Central memory CD4-positive, alpha-beta T cell (primary cell): ENCODE data around the gene RPTOR.
"Not testable (repeated sequence)": the region's sequence is repeated elsewhere in the genome, so short reads cannot be mapped to it uniquely, and the experiment has no call there.

ENCODE experiments used
- DNase-seq: peaks from one replicate; pipeline ENCODE4 v3.0.0; 2022

RPTOR gene

DNA sequence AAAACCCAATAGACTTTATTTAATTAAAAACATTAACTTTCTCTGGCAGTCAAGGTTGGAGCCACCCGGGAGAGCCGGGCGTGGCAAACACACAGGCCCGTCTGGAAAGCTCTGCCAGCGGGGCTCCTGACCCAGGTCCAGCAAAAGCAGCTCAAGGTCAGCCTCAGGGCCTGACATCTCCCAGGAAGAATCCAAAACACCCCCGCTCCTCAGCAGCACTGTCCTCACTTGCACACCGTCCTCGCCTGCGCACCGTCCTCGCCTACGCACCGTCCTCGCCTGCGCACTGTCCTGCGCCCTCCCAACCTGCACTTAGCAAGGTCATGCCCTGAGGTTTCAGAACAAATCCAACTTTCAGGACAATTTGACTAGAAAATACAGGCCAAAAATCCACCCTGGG lies 31.4 kb upstream of the RPTOR start:
- no peak for DNase-seq

DNA sequence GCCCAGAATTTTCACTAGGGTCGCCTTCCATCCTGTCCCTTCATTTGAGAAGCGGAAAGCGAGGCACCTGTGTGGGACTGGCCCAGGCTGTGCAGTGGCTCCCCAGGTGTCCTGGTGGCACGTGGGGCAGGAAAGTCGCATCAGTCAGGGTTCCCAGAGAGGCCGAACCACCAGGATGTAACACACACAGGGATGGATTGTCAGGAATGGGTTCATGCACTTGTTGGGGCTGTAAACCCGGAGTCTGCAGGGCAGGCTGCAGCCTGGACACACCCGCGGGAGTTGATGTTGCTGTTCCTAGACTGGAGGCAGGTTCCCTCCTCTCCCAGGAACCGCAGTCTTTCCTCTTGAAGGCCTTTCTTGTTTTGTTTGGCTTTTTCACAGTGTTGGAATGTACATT lies 30.7 kb upstream of the RPTOR start:
- no peak for DNase-seq

DNA sequence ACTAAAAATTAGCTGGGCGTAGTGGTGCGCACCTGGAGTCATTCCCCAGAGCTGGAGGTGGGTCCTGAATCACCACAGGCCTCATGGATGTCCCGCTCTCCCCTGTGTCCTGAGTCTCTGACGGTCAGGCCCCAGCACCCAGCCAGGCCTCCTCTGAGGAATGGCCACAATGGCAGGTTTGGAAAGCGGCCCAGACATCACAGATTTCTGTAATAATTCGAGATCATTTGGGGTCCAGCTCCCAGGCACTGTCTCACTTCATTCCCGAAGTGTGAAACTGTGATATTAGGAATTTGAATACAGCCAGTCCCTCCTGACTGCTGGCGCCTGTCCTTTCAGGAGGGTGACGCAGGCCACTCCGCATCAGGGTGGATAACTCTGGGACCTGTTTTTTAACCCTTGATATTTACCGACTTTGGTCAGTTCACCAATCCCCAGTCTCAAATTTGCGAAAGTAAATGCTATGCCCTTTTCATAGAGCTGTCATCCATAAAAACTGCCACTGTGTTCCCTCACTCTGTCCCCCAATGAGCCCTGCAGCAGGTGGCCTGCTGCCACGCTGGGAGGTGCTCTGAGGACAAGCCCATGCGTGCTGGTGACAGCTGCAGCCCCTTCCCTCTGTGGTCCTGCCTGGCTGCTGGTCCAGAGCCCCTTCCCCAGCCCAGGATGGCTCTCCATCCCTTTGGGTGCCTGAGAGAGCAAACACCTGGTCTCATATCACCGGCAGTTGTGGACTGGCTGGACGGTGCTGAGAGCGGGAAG lies 28.3 kb upstream of the RPTOR start:
- DNase-seq: no peak

DNA sequence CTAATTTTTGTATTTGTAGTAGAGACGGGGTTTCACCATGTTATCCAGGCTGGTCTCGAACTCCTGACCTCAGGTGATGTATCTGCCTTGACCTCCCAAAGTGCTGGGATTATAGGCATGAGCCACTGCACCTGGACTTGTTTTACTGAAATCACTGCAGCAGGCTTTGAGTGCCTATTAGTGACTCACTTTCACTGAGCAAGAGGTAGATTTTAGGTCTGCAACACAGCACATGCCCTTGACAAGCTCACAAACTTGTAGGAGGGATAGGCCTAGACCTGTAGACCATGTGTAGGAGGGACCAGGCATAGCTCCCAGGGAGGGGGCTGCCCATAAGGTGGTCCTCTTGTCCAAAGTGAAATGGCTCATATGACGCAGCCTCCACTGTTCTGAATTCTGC lies 27.0 kb upstream of the RPTOR start:
- no peak for DNase-seq

DNA sequence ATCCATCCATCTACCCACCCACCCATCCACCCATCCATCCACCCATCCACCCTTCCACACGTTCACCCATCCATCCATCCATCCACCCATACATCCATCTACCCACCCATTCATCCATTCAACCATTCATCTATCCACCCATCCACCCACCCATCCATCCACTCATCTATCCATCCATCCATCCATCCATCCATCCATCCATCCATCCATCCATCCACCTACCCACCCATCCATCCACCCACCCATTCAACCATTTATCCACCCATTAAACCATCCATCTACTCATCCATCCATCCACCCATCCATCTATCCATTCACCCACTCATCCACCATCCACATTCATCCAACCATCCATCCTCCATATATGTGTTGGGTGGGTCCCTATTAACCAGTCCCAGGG lies 26.2 kb upstream of the RPTOR start:
- DNase-seq: no peak

DNA sequence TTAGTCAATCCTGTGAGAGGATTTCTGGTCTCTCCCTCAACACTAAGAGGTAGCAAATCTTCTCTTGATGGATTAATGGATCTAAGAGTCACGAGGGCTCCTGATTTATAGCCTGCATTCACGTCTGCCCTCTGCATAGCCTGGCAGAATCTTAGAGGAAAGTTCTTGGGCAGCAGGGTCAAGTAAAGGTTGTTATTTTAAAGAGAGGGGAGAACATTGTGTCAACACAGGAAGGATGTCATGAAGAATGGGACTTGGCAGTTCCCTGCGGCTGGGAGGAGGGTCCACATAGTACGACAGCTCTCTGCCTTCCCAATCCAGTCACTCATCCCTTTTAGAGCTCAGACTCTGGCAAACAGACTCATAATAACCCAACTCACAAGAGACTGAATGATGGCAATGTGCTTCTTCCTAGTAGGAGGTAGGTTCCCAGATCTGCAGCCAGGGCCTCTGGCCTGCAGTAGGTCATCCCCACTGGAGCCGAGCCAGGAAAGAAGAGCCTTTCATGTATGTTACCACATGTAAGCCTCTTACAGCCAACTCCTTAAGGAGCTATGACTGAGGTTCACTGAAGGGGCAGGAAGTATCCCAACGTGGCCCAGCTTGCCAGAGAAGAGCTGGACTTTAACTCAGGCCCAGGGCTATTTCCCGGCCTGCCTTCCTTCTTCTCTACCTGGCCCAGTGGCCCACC lies 25.4 kb upstream of the RPTOR start:
- no peak for DNase-seq

DNA sequence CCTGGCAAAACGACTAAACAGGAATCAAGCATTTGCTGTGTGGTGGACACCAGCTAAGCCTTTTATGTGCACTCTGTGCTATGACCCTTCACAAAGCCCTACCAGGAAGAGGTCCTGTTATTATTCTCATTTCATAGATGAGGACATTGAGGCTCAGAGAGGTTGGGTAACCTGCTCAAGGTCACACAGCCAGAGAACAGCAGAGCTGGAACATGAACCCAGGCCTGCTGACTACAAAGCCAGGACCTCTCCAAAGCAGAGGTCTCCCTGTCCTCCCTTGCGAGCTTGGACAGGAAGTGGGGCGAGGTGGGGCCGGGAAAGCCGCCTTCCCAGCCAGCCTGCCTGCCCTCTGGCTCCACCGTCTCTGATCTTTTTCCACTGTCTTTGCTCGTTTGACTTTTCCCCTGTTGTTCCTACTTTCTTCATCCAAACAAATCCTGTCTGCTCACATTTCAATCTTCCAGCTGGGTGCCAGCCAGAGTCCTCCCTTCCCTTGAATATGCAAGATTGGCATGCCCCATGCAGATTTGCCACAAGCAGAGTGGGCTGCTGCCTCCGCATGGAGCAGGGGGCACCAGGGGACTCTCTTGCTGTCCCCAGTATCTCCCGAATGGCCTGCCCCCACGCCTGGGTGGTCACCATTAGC lies 23.7 kb upstream of the RPTOR start:
- no peak for DNase-seq

DNA sequence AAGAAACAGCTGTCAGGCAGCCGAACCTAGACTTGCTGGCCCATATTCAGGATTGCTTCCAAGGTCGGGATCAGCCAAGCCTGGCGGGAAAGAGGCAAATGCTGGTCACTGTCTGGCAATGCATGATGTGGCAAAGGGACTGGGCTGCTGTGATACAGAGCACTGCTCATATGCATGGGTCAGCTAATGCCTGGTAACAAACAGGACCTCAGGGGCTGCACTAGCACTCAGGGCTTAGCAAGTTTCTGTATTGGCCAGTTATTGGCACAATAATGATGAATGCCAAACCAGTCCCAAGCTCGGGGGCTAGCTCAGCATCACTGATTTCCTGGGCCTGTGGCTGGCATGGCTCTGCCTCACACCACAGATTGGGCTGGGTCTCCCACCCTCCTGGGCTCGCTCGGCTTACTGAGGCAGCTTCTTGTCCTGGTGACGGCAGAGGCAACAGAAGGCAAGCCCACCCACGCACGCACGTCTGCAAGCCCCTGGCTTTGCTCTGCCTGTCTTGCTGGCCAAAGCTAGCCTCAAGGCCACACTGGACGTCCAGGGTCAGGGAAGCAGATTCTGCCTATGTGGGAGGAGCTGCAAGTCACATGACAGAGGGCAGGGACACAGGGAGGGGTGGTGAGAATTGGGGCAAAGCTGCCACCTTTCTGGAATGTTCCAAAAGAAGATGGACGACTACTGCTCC lies 21.4 kb upstream of the RPTOR start:
- no peak for DNase-seq

DNA sequence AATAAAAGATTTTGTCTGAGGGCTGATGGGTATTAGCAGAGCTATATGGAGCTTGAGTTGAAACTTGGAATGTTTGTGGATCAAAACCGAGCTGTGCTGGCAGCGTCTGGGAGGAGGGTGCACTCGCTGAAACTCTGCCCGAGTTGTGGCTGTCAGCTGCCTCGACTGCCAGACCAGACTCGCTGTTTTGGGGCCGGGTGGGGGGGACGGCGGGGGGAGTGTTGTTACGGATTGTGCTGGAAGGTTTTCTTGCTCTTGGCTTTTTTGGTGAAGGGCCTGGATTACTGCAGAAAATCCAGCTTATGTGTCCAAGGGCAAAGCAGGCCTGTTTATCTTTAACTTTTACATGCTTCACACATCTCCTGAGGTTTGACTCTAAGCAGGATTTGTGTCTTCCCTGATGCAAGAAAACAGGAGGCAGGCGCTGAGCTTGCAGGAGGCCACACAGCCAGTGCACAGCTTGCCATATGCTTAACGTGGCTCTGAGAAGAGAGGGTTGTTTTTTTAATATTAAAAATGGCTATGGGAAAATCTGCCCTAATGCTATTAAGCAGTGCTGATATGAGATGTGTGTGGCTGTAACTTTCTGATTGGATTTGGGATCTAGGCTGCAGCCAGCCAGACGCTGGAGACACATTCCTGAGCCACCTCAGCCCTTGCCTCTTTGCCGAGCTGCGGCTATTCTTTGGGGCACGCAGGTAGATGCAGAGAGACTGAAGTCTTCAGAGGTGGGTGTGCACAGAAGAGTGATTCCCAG lies 20.5 kb upstream of the RPTOR start:
- DNase-seq: no peak

DNA sequence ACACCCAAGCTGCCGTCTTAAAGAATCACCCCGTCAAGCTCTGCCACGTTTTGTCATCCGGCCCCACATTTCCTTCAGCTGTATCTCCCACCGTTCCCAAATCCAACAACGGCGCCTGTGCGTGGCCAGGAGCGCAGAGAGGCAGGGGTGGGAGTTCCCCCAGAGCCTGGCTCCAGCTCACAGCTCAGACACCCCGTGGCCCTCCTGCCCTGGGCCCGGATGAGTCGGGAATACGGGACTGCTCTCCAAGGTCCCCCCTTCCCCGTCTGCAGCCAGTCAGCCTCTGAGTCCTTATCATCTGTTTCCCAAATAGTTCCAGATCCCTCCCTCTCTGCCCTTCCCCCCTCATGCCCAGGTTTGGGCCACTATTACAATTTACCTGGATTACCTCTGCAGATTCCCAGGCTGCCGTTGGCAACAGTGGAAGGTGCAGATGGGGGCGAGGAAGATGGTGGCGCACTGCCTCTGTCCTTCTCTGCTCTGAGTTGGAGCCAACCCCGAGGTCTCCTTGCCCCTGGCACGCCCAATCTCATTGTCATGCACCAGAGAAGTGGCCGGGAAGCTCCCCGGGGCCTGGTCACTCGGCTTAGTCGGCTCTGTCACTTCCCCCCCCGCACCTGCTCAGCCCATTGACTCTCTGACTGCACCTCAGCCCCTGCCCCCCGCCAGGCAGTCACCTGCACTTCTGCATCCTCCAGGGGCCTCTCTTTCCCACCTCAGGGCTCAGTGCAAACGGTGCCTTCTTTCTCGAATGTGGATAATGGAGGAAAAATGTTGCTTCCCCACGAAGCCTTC lies 18.3 kb upstream of the RPTOR start:
- DNase-seq: no peak

DNA sequence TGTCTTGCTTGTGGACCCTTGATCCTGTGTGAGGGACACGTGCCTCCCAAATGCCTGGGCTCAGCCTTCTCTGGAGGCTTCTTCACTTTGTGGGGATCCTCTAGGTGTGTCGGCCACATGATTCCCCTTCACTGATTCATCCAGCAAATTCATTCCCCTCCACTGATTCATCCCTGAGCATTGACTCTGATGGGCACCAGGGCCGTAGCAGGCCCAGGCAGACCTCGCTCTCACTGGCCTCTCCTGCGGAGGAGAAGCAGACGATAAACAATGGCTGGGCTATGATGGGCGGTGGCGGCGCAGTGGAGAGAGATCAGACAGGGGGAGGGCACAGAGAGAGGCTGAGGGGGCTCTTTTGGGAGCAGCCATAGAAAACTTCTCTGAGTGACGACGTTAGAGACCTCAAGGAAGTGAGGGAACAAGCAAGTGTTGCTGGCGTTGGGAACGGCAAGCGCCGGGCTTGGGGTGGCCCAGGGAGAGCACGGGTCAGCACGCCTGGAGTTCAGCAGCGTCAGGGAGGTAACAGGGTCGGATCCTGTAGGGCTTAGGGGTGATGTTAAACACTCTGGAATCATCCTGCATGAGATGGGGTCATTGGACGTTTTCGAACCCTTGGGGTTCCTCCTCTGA lies 17.5 kb upstream of the RPTOR start:
- DNase-seq: no peak

DNA sequence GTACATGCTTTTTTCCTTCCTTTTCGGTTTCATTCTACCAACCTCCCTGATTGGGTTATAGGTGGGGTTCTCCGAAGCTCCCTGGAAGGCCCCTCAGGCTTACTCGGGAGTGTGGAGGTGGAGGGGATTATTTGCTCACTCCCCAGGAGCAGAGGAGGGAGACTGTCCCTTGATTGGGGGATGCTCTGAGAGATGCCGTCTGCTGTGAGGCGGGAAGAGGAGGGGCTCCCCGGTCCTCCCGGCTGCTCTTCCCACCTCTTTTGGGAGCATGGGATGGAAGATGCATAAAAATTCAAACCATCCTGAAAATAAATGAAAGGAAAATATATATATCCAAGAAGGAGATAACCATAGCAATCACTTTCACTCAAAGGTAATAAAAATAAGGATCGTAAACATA lies 16.1 kb upstream of the RPTOR start:
- no peak for DNase-seq

DNA sequence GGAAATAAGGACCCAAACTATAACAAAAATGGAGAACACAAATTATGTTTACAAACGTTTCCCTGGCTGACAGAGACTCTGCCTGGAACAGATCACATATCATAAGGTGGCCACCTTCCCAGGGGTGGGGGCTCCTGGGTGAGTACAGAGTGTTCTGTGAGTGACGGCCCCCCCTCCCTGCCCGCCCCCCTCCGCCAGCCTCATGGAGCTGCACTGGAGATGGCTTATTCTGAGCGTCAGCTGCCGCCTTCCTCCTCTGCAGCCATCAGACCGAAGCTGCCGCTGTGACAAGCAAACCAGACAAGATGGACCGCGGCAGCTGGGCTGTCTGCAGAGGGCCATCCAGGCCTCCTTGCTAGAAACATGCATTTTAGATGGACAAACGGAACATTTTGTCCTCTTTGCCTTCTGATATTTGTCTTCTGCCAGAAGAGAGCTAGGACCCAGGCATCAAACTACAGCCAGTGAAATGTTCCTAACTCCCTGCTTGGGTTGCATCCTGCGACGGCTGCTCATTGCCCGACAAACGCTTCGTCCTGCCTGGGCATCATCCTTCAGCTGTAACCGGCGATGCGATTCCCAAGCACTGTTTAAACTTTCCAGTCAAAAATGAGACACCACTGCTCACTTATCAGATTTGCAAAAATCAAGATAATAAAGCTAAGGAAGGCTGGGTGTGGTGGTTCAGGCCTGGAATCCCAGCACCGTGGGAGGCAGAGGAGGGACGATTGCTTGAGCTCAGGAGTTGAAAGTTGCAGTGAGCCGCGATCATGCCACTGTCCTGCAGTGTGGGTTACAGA lies 15.3 kb upstream of the RPTOR start:
- no peak for DNase-seq

DNA sequence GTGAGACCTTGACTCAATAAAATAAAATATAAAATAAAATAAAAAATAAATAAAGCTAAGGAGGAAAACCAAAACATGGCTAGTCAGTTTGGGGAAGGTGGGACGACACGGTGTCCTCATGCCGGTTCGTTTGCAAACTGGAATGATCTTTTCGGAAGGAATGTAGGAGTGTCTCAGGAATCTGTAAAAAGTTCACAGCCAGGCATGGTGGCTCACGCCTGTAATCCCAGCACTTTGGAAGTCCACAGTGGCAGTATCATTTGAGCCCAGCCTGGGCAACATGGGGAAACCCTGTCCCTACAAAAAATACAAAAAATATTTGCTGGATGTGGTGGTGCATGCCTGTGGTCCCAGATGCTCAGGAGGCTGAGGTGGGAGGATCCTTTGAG lies 14.7 kb upstream of the RPTOR start:
- DNase-seq: no peak

DNA sequence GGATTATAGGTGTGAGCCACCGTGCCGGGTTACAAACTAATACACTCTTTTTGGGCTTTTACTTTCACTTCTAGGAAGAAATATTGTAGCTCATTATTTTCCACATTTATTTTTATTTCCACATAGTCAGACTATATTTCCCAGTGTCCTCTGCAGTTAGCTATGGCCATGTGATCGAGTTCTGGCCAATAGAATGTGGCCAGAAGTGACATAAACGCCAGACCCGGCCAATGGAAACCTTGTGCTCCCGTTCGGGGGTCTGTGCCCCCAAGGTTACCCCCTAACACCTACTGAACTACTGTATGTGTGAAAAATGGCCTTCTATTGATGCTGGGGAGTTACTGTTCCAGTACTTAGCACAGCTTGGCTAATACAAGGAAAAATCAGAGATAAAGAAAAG lies 13.2 kb upstream of the RPTOR start:
- no peak for DNase-seq

DNA sequence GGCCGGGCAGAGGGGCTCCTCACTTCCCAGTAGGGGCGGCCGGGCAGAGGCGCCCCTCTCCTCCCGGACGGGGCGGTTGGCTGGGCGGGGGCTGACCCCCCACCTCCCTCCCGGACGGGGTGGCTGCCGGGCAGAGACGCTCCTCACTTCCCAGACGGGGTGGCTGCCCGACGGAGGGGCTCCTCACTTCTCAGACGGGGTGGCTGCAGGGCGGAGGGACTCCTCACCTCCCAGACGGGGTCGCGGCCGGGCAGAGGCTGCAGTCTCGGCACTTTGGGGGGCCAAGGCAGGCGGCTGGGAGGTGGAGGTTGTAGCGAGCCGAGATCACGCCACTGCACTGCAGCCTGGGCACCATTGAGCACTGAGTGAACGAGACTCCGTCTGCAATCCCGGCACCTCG lies 7.3 kb upstream of the RPTOR start:
- DNase-seq: not testable (repeated sequence)

DNA sequence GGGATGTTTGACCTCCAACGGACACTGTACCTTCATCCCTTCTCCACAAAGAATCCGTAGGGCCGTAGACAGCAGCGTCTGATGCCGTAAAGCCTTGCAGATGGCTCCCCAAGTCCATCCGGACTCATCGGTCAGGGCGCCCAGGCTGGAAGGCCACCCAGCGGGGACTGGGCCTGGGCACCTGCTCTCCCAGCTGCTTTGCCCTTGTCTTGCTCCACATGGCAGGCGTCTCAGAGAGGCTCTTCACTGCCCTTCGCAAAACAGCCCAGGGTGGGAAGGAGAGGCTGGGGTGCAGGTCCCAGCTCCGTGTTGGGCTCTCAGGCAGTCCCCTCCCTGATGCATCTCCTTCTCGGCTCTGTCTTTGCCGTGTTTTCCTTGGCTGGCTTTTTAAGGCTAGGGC lies 6.2 kb upstream of the RPTOR start:
- DNase-seq: no peak

DNA sequence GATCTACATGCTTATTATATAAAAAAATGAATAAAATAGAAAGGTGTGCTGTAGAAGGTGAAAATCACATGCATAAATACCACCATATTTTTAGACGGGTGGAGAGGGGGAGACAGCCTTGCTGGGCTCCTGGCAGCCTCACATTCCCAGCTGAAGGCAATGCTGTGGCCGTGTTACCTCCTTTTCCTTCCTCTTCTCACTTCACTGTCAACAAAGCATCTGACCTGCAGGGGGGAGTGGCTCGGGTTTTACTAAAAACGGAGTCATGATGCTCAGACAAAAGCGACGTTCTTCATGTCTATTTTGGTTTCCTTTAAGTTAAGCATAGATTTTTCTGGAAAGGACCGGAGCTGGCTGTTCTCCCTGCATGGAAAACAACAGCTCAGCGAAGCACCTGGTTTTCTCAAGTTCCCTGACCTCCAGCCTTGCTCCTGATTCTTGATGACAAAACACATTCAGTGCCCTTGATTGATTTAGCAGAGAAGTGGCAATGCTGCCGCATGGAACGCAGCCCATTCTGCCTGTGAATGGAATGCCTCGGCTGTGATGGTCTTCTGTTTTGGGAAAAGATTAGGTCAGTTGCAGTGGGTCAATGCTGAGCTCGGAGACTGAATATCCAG lies 5.5 kb upstream of the RPTOR start:
- DNase-seq: no peak

DNA sequence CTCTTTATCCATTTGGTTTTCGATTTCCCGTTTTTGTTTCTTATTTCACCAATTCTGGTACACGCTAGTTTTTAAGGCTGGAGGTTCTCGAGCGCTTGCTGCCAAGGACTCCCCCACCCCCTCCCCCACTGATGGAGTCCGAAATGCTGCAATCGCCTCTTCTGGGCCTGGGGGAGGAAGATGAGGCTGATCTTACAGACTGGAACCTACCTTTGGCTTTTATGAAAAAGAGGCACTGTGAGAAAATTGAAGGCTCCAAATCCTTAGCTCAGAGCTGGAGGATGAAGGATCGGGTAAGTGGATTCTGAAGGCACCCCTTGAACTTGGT lies 825 bp downstream of the RPTOR start:
- DNase-seq: no peak

DNA sequence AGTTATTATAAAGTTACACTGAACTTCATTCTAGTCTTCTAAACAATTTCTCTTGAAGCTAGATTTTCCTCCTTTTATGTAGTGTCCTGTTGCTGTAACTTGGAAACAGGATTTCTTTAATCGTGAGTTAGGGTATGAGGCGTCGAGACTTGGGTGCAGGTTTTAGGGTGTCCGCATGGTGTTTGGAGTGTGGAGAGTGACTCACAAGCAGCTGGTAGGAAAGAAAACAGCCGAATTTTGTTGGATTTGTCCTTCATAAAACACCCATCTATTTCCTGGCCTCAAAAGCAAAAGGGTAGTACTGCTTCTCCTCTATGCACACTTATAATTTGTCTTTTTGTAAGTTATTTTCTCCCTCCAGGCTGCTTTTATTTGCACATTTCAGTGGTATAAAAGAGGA lies 1.6 kb downstream of the RPTOR start:
- DNase-seq: no peak
